Middle frontal gyrus (tissue), 1 donor: ENCODE measurements around the gene CSMD2.
A peak's percentile ranks its signal among the peaks of the same experiment; 100 is the strongest.

ENCODE experiments used
- DNase-seq: peaks from one replicate; pipeline ENCODE4 v3.0.0-alpha.2; 2015; ENCODE audit warnings: low spot score; ENCODE audit errors: extremely low spot score

CSMD2 gene

DNA sequence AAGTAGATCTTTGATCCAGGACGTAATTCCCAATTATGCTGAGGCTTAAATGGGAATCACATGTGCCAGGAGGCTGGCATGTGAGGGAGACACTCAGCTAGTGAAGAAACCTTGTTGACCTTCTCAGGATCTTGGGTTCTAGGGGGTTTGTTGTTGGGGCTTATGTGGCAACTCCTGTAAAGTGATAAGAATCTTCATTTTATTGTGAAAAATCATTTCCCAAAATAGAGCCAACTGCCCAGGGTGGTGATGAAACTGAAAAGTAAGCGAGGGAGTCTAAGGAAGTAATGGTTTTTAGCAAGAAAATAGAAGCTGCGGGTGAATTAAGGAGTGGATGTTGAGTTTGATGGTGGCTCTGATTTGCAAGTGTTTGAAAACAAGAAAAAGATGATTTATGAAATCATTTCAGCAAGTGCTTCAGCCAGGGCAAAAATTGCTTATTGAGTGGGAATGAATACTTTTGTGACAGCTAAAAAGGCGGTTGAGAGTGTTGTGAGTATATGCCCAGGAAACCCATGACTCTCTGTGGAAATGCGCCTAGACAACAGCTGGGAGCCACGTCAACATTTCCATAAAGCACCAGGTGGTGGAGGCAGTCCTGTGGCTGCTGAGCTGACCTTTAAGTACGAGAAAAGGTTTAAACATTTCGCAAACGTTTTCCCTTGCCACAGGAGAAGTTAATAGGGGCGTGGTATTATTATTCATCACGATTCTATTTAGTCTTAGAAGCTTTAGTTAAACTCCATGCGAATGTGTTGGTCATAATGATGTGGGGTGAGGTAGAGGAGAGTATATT lies 198.5 kb downstream of the CSMD2 start:
- no peak for DNase-seq

DNA sequence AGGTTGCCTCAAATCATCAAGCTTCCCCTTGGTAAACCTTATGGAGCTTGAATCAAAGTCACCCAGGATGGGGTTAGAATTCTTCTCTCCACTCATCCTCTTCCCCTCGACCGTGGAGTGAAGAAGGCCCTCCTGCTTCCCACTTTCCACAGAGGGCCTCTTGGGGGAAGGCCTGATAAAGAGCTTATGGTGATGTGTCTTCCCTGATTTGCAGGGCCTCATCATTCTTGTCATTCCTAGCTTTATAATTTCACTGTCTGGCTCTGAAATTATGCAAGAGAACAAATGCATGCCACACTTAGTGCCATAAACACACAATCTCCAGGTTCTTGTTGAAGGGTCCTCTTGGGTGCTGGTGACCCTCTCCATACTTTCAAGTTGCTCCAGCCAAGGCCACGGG lies 199.9 kb downstream of the CSMD2 start:
- DNase-seq = no peak

DNA sequence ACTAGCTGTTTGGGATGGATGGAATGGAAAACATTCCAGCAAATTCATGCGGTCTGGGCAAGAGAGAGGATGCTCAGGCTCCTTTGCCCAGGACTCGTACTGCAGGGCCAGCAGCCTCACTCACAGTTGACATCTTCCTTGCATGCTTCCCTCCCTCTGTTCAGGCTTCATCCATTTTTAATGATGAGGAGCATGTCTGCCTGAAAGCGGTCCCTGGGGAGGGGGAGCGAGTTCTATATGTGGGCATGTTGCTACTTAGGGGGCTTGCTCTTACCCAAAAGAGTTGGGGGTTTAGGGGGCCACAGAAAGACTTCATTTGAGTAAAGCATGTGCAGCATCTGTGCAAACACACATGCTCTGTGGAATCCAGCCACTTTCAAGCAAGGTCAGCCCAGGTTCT lies 203.0 kb downstream of the CSMD2 start:
- no peak for DNase-seq

DNA sequence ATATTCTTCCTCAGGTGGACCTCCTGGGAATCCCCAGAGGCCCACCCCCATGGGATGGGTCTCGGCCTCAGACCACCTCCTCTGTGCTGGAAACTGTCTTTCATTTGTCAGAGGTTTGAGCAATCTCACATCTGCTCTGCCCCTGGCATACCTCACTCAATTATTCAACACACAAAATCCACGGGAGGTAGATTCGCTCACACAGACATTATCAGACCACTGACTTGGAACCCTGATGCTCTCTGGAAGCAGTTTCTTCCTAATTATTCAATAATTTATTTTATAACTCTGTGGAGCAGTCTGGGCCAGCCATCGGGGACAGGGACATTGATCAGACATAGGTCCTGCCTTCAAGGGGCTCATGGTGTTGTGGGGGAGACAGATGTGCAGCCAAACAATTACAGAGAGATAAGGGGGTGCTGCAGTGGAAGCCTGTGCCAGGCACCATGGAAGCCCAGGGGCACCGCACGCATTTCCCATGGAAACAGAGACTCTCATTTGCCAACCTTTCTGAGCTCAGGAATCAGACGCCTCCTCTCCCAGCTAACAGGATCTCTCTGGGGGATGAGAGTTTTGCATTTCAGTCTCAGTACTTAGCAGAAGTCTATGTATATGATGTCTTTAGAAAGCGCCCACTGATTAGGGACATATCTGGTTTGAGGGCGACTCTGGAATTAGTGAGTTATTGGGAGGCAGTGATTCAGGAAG lies 204.7 kb downstream of the CSMD2 start:
- DNase-seq = no peak

DNA sequence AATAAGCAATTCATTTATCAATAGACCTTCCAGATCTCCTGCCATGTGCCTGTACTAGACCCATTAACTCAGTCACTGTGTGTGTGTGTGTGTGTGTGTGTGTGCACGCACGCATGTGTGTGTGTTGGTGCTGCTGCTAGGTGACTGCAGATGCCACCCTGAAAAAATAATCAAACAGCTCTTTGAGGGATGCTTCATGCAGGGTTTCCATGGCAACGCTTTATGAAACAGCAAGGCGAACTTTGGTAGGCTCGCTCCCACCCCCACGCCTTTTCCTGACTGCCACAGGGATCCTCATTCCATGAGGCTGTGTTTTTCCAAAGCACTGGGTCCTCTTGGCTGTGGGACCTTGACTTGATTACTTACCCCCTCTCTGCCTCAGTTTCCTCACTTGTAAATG lies 207.2 kb downstream of the CSMD2 start:
- DNase-seq = peak; percentile 53

DNA sequence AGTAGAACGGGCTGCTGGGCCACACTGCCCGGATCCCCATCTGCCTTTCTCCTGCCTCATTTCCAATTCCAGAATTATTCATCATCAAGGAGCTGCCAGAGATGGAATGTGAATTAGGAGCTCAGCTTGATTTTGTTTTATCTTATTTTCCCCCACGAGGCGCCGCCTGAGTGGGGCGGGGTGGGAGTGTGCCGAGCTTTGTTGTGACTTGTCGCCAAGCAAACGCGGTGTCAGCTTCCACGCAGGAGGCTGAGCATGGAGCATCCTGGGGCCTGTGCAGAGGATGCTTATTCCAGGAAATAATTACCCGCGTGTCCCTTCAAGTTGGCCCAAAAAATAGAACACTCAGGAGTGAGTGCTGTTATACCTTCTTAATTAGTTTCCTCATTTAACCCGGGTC lies 209.9 kb downstream of the CSMD2 start:
- DNase-seq = no peak

DNA sequence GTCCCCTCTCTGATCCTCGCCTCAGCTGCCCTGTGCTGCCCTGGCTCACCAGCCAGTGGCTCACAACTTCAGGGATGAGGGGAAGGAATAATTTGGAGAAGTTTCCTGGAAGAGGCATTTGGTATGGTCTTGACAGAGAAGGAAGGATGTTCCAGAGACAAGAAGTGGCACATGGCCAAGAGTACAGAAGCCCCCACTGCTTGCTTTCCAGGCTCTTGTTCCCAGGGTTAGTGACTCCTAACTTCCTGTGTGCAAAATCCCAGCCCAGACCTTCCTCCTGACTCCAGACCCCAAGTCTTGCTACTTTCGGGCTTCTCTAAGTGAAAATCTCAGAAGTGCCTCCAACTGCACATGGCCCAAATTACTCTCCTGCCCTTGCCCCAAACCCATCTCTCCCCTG lies 215.5 kb downstream of the CSMD2 start:
- DNase-seq = no peak

DNA sequence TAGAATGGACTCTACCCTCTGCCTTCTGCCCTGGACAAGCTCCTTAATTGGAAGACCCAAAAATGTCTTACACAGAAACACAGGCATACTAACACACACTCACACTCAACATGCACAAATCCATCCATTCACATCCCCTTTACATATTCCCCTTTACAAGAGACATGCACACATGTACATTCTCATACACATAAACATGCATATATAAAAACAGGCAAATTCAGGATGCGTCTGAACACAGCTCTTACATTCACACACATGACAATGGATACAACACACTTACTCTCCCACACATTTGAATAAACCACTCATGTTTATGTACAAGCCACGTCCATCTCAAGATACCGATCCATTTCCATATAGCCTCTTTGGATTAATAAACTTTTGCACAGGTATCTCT lies 216.7 kb downstream of the CSMD2 start:
- DNase-seq = no peak

DNA sequence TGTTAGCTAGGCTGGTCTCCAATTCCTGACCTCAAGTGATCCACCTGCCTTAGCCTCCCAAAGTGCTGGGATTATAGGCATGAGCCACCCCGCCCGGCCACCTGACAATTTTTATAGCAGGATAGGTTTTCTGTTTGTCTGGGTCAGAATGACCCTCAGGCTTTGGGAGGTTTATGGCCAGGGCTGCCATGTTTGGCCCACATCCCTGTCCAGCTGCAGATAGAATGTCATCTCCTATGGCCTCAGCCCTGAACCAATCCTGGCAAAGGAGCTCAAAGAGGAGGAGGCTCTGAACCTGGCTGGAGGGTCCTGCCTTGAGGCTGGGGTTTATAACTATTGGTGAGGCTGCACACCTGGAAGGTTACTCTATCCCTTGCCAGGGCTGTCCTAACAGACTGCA lies 218.2 kb downstream of the CSMD2 start:
- no peak for DNase-seq

DNA sequence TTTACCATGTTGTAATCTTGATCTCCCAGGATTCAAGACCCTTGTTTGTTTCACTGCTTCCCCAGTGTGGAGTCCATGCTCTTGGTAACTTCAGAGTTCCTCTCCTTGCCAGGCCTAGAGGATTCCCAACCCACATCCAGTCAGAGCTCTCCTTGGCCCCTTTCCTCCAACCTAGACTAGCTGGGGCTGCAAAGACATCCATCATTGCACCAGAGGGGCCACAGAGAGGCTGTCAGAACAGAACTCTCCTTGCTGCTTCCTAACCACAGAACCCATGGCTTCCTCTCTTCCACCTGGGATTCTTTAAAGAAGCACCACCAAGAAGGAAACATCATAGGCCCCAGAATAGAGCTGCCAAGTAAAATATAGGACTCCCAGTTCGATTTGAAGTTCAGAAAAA lies 220.2 kb downstream of the CSMD2 start:
- DNase-seq = no peak

DNA sequence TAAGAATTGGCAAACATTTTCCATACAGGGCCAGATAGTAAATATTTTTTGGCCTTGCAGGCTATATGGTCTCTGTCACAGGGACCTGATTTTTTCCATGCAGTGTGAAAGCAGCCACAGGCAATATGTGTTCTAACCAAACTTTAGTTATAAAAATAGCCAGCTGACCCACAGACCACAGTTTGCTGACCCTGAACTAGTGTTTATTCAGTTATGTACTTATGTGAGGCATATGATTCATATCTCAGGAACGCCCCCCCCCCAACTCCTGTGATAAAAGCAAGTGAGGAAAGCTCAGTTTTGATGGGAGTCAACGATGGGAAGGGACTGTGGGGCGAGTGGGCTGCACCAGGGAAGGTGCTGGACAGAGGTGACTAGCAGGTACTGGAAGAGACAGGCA lies 221.1 kb downstream of the CSMD2 start:
- DNase-seq = no peak

DNA sequence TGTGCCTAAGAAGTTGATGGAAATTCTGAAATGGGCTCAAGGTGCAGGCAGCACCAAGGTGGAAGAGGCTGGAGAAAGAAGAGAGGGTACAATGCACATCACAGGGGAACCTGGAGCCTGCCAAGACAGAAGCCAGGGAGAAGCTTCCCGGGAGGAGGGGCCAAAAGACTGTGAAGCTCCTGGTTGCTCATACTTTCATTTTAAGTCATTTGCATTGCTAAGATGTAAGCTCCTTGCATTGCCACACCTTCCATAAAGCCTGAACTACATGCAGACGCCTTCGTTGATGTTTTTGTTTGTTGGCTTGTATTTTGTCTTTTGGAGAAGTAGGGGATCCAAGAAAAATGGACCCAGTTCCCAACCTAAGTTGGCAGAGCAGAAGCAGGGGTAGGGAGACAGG lies 232.2 kb downstream of the CSMD2 start:
- no peak for DNase-seq

DNA sequence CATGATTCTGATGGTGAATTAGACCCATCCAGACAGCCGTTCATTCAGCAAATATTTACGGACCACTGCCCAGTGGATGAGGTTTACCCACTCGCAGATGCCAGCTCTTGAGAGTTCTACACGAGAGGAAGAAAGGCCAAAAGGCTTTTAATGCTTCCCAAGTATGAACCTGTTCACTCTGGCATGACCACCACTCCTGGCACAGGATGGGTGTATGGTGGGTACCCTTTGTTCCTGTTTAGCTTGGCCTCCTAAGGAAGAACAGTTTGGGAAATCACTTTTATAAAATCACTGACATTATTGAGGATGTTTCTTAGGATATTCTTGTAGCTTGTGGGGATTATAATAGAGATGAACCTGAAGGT lies 233.9 kb downstream of the CSMD2 start:
- DNase-seq = no peak

DNA sequence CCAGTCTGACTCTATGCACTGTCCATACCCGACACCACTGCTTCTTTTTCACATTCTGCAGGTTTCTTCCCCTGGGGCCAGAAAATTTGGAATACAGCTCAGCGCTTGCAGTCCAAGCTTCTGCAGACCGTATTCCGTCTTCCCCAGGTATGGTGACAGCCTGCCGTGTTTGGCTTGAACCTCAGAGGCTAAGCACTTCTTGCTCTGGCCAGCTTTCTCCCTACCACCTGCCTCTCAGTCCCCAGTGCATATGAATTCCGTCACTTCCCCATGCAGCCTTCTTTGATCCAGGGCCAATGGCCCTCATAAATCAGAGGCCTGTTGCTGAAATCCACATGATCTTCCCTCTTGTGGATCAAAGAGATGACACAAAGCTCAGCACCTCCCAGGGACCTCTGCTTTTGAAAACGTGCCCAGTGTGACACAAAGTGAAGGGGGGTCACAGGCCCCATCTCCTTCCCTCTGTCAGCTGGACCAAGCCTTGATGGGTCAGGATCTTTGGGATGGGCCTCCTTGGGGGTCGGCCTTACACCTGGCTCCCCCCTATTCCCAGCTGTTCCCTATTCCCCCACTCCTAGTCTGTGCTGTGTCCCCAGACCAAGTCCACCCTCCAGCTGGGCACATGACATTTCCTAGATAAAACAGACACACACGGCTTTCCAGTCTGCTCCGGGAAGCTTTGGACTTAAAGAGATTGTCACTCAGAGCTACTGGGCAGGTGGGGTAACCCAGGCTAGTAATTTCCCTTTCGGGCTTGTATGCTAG lies 234.5 kb downstream of the CSMD2 start:
- DNase-seq = no peak

DNA sequence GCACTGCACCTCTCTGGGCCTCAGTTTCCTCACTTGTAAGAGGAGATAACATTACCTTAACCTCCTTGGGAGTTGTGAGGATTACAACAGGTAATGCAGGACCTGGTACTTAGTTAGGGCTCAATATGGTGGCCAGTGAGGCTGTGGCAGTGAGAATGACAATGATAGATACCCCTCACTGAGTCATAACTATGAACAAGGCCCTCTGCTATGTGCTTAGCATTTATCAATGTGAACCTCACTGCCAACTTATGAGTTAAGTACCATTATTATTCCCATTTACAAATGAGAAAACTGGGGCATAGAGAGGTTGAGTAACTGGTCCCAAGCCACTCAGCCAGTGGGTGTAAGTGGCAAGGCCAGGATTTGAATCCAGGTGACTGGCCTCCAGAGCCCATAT lies 236.8 kb downstream of the CSMD2 start:
- no peak for DNase-seq

DNA sequence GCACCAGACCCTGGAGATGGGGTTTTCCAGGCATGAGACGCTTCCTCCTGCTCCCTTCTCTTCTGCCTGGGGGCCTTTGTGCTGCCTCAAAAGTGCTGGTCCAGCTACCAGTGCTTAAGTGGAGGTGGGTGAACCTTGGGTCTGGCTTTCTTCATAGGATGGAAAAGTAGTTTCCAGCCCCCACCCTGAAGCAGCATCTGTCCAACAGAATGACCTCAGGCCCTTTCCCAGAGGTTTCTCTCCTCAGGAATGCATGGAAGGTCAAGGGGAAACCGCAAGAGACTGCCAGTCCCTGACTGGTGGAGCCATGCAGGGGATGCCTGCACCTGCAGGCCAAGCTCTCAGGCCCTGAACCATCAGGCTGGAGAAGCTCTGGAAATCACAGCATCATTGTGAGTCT lies 237.3 kb downstream of the CSMD2 start:
- DNase-seq = no peak

DNA sequence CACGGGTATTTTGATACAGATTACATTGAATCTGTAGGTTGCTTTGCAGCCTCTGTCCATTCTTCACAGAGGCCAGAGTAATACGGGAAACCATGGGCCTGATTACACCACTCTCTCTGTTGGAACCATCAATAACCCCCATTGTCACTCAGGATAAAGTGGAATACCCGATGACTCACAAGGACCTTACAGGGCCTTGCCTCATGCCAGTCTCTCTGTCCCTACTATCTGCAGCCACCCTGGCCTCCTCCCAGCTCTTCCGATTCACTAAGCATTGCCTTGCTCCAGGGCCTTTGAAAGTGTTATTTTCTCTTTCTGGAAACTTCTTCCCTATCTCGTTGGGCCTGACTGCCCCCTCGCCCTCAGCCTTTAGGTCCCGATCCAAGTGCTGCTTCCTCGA lies 239.4 kb downstream of the CSMD2 start:
- DNase-seq = no peak

DNA sequence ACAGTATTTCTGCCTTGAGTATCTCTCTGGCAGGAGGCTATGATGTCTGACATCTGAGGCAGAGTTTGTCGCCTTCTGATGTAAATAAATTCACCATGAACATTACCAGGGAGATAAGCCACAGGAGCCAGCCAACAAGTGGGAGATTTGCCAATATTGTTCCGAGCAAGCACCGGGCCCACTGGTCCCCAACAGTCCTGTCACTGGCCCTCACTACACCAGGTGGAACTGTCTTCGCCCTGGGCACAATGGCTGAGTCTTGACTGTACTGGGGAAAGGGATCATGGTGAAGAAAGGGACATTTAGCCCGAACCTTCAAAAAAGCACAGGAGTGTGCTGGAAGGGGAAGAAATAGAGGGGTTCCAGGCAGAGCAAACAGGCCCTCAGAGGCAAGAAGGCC lies 243.7 kb downstream of the CSMD2 start:
- no peak for DNase-seq

DNA sequence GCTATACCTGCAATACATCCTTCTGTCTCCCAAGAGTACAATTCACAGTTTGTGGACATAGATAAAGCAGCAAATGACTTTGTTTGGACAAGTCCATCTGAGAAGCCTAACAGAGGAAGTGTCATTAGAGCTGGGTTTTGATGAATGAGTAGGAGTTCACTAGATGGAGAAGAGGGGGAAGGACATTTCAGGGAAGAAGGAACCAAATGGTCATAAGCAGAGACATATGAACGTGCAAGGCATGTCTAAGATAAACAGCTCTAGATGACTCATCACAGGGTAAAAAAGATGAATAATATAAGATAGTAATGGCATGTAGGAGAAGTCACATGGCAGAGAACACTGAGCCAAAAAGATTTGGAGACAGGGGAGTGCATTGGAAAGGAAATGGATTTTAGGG lies 246.7 kb downstream of the CSMD2 start:
- DNase-seq = no peak

DNA sequence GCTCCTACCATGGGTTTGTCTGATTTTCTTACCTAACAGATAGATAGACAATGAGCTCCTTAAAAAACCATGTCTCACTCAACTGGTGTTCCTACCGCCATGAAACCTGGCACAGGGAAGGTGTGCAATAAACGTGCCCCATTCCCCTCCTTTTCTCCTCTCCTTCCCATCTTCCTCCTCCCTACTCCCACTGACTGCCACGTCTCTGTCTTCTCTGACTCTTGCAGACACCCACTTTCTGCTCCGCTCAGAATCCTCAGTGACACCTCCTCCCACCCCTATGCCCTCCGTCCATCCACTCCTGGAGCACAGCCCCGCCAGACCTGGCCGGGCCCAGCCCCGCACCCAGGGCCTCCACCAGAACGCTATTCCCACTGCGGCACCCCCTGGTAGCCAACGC lies 248.2 kb downstream of the CSMD2 start:
- DNase-seq = no peak

DNA sequence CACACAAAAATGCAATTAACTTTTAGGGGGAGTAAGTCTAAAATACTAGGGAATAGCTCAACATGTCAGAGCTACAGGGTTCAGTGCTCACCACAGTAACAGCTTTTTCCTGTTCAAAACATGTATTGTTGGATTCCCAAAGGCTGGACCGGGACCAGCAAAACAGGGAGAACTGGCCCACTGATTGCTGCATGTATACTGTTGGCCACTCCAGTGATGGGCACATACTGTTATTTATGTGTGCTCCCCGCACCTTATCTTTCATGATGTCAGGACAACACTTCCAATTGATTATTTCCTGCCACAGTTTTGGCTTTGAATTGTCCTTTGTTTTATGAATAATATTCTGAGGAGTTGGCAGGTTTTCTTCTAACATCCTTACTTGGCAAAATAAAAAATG lies 250.5 kb downstream of the CSMD2 start:
- DNase-seq = no peak

DNA sequence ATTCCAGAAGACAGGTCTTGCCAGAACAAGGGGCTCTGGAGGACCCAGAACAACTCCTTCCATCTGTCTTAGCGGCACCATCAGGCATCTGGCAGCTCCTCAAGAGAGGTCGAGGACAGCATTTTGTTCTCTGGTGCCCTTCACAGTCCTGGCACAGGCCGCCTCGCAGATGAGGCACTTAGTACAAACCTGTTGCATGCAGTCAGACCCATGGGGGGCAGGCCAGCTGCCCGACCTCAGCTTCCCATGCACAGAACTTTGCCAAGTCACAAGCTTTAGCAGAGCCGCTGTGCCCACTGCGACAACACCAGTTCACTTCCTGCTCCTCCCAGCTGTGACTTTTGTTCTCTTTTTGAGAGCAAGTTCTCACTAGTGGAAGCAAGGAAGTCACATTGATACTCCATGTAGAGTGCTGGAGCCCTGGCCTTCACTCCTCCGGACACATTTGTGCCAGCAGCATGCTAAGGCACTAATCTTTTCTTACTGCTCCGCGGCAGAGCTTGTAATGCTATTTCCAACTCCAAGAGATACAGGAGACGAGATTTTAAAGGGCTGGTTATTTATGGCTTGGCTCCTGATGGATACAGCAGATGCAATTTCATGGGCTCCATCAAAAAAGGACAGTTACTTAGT lies 256.6 kb downstream of the CSMD2 start:
- no peak for DNase-seq
